ENCODE data around the gene OPN1MW. TPM values are rescaled to one million over a fixed set of nuclear protein-coding genes. Genes with fewer than 3 reads are reported as not detected.
"Not testable (repeated sequence)": the region's sequence is repeated elsewhere in the genome, so short reads cannot be mapped to it uniquely, and the experiment has no call there.

OPN1MW gene
- total RNA-seq, 1 experiment from 2014 or later = not detected

- DNase-seq (ENCODE audit: low read depth) = not testable (repeated sequence)
These were observed 27.4 kb downstream of the OPN1MW start for GRCh38 chrX:154209670-154210418.

GRCh38 chrX:154211057-154211456, 28.7 kb downstream of the OPN1MW start:
- DNase-seq (ENCODE audit: low read depth) = not testable (repeated sequence)

- not testable (repeated sequence) for DNase-seq (ENCODE audit: low read depth)
These were observed 29.1 kb downstream of the OPN1MW start for GRCh38 chrX:154211499-154211898.

- DNase-seq (ENCODE audit: low read depth) = not testable (repeated sequence)
These were observed 37.1 kb downstream of the OPN1MW start, which contains the start of gene OPN1MW2 for GRCh38 chrX:154219456-154219855. OPN1MW2 (plus strand) TSS chrX:154219756; CDS start chrX:154219816, 60 bp downstream.

- not testable (repeated sequence) for DNase-seq (ENCODE audit: low read depth)
These were observed 42.9 kb downstream of the OPN1MW start for GRCh38 chrX:154225292-154225691.

- DNase-seq (ENCODE audit: low read depth) = not testable (repeated sequence)
These were observed 44.3 kb downstream of the OPN1MW start for GRCh38 chrX:154226706-154227105.

GRCh38 chrX:154231443-154231842, 49.0 kb downstream of the OPN1MW start:
- DNase-seq (ENCODE audit: low read depth) = not testable (repeated sequence)

GRCh38 chrX:154233620-154234019, 51.2 kb downstream of the OPN1MW start:
- not testable (repeated sequence) for DNase-seq (ENCODE audit: low read depth)

GRCh38 chrX:154238939-154239559, 56.7 kb downstream of the OPN1MW start:
- DNase-seq (ENCODE audit: low read depth) = not testable (repeated sequence)

- DNase-seq (ENCODE audit: low read depth) = not testable (repeated sequence)
These were observed 57.6 kb downstream of the OPN1MW start for GRCh38 chrX:154239982-154240503.

Other genes starting within 250 kb of the OPN1MW start
- gene NAA10, start 247.6 kb upstream of the OPN1MW start, total RNA-seq (2014; rRNA removed; shearing (Covaris generic)) = 182 and 213 TPM in 2 replicates
- gene RENBP, start 238.0 kb upstream of the OPN1MW start, total RNA-seq (2014; rRNA removed; shearing (Covaris generic)) = 1.0 TPM in 1 of 2 replicates, not detected in the other
- 38.9 and 60.0 TPM in 2 replicates for gene HCFC1, start 210.8 kb upstream of the OPN1MW start, total RNA-seq (2014; rRNA removed; shearing (Covaris generic))
- gene TMEM187, start 209.8 kb upstream of the OPN1MW start, total RNA-seq (2014; rRNA removed; shearing (Covaris generic)) = 4.8 and 11.6 TPM in 2 replicates
- gene IRAK1, start 162.7 kb upstream of the OPN1MW start, total RNA-seq (2014; rRNA removed; shearing (Covaris generic)) = 200 and 232 TPM in 2 replicates
- 27.2 and 32.0 TPM in 2 replicates for gene MECP2, start 84.9 kb upstream of the OPN1MW start, total RNA-seq (2014; rRNA removed; shearing (Covaris generic))
- not detected in 2 replicates for gene OPN1LW, start 38.4 kb upstream of the OPN1MW start, total RNA-seq (2014; rRNA removed; shearing (Covaris generic))
- not detected in 2 replicates for gene OPN1MW2, start 37.2 kb downstream of the OPN1MW start, total RNA-seq (2014; rRNA removed; shearing (Covaris generic))
- gene OPN1MW3, start 75.0 kb downstream of the OPN1MW start, total RNA-seq (2014; rRNA removed; shearing (Covaris generic)) = not detected in 2 replicates
- gene TEX28, start 112.5 kb downstream of the OPN1MW start, total RNA-seq (2014; rRNA removed; shearing (Covaris generic)) = not detected in 2 replicates
- not detected in 2 replicates for gene TKTL1, start 113.2 kb downstream of the OPN1MW start, total RNA-seq (2014; rRNA removed; shearing (Covaris generic))
- gene FLNA, start 192.0 kb downstream of the OPN1MW start, total RNA-seq (2014; rRNA removed; shearing (Covaris generic)) = 1,291 and 1,336 TPM in 2 replicates
- 33.2 and 41.5 TPM in 2 replicates for gene EMD, start 196.7 kb downstream of the OPN1MW start, total RNA-seq (2014; rRNA removed; shearing (Covaris generic))
- 3,228 and 3,649 TPM in 2 replicates for gene RPL10, start 215.8 kb downstream of the OPN1MW start, total RNA-seq (2014; rRNA removed; shearing (Covaris generic))
- 52.7 and 59.7 TPM in 2 replicates for gene DNASE1L1, start 226.7 kb downstream of the OPN1MW start, total RNA-seq (2014; rRNA removed; shearing (Covaris generic))
- gene TAFAZZIN, start 228.9 kb downstream of the OPN1MW start, total RNA-seq (2014; rRNA removed; shearing (Covaris generic)) = 16.6 and 24.8 TPM in 2 replicates
- gene ATP6AP1, start 246.1 kb downstream of the OPN1MW start, total RNA-seq (2014; rRNA removed; shearing (Covaris generic)) = 30.5 and 44.4 TPM in 2 replicates

Measured in HT1080 (cell line).